Lower leg skin (tissue), 3 donors: ENCODE measurements around the gene RPL10.

Experiments
- CTCF ChIP-seq, 3 donors: fragments of 450-650 bp; IDR thresholded peaks; one replicate each; pipeline ENCODE4 v1.5.1; 2016; ENCODE audit warnings: antibody characterized with exemption in 3 of 3, mild to moderate bottlenecking in 3 of 3, moderate library complexity in 2 of 3
- POLR2A ChIP-seq, 2 donors: fragments of 450-650 bp; IDR thresholded peaks; one replicate each; pipeline ENCODE4 v1.6.1; 2016 to 2017; ENCODE audit warnings: antibody characterized with exemption in 2 of 2, mild to moderate bottlenecking in 1 of 2, moderate library complexity in 1 of 2

DNA sequence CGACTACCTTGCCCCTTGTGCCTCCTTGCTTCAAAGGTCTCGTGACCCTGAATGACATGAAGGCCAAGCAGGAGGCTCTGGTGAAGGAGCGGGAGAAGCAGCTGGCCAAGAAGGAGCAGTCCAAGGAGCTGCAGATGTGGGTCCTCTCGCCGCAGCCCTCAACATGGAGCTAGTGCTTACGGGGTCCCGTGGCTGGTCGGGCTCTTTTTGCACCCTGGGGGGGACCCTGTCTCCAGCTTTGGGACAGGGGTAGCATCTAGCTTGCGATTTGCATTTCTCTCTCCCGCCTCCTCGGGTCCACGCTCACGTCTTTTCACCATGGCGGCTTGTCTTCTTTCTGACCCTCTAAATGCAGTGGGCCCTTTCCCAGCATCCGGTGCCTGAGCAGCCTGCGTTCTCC lies 47.6 kb downstream of the RPL10 start:
- TF ChIP-seq CTCF (IDR thresholded peaks at IDR 0.05): no peak
- no peak for TF ChIP-seq POLR2A (IDR thresholded peaks at IDR 0.05)
